Stimulated activated CD8-positive, alpha-beta memory T cell treated with anti-CD3 and anti-CD28 coated beads, Interleukin-12 subunit alpha, Interleukin-12 subunit beta, amount 100 ng/mL, for 24 hours (primary cell): ENCODE measurements around the gene MYH8.

ENCODE experiments used
- DNase-seq: peaks from one replicate; pipeline ENCODE4 v3.0.0-alpha.2; 2020; ENCODE audit errors: extremely low read depth

Gene MYH8

DNA sequence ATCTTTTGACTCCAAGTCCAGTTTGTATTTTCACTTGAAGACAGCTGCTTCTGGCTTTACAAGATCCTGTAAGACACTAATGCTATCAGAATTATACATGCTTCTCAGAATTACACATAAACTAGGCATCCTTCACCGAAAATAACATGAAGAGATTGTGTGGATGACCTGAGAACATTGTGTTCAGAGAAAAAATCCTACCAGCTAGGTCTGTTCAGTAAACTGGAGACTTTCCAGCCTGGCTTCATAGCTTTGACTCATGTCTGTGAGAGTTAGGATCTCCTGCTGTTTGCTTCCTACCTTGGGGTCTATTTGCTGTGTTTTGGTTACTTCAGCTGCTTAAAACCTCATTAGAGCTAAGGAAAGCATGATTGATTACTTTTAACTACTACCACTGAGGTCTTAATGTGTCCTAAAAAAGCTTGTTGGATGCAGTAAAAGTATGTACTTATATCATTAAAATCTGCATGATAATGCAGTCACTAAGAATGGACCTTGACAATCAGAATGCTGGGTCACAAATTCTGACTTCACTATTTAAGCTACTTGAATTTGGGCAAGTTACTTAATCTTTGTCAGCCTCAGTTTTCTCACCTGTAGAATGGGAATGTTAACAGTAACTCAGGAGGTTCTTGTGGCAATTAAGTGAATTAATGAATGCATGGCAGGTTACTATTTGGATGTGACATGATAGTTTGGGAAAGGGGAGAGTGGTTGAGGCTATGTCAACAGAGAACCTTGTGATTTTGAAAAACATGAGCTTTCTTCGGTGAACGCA, 40.9 kb downstream of the MYH8 start:
- DNase-seq = no peak

DNA sequence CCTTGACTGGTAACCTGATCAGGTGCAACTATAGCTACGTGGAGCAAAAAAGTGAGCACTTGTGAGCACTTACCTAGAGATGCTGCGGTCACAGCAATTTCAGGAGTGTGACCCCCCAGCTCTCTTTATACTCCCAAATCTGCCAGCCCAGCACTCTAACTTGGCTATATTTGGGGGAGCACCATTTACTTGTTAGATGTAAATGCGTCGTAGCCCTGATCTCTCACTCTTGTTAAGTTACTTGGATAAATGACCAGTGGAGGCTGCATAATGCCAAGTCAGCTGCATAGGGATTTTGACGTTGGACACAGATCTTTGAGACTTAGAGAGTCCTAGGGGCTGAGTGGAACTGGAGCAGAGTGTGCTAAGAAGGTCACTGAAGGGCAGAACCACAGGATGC, 48.8 kb downstream of the MYH8 start, which contains the start of gene MYH13:
MYH13 (minus strand) TSS at position 101 of the 400 bp plus-strand sequence. CDS start 8,476 bp downstream, outside the sequence.
- DNase-seq = no peak

GRCh38 chr17:10370016-10370608, 51.6 kb downstream of the MYH8 start:
- no peak for DNase-seq

DNA sequence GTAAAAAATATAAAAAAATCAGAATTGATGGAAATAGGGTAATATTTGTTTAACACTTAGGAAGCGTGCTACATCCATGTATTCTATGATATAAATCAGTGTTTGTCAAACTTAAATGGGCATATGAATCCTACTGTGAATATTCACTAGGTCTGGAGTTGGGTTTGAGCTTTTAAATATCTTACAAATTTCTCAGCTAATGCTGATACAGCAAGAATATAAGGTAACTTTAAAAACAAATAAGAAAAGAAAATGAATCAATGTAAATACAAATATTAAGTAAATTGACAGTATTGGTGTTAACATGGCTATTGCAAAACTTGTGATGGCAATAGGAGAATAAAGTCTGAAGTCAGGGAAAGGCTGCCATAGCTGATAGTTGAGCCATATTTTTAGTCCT, 52.5 kb downstream of the MYH8 start:
- DNase-seq = no peak

DNA sequence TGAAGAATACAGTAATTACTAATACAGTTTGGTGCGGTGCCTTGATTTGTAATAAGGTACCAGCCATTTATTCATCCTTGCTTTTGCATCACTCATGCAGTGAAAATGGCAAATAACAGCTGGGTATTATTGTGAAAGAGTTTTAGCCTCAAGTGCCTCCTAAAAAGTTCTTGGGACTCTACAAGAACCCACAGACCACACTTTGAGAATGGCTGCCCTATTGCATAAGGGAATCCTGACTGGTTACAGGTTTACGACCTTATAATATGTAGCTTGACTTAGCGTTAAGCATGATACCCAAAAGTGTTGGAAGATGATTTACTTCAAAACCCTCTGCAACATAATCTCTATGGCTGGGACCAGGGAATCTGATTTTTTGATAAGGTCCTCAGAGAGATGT, 53.2 kb downstream of the MYH8 start:
- DNase-seq = no peak

DNA sequence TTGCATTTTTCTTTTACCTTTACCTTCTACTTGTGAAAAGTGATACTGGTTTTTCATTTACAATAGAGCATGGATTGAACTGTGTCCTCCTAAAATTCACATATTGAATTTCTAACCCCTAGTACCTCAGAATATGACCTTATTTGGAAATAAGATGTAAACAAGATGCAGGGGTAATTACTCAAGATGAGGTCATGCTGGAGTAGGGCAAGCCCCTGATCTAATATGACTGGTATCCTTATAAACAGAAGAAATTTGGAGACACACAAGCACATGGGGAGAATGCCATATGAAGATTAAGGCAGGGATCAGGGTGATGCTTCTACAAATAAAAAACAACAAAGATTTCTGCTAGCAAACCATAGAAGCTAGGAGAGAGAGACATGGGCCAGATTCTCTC, 61.2 kb downstream of the MYH8 start:
- DNase-seq = no peak

DNA sequence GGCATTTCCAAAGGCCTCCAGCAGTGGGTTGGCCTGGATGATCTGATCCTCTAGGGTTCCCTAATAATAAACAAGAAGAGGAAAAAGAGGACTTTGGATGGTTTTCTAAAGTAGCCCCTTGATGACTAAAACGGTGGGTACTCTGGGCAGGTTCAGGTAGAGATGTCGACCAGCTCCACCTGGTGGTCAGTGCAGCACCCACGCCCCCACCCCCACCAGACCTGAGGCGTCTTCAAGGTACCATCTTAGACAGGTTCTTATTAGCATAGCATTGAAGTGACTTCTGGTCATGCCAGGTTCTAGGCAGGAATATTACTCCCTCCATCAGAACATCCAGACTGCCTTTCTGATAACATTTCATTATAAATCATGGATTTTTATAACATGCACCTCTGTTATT, 64.0 kb downstream of the MYH8 start:
- no peak for DNase-seq

- DNase-seq = no peak
Measured at GRCh38 chr17:10354651-10355050, 67.1 kb downstream of the MYH8 start.

GRCh38 chr17:10352893-10353292, 68.9 kb downstream of the MYH8 start:
- DNase-seq = no peak

DNA sequence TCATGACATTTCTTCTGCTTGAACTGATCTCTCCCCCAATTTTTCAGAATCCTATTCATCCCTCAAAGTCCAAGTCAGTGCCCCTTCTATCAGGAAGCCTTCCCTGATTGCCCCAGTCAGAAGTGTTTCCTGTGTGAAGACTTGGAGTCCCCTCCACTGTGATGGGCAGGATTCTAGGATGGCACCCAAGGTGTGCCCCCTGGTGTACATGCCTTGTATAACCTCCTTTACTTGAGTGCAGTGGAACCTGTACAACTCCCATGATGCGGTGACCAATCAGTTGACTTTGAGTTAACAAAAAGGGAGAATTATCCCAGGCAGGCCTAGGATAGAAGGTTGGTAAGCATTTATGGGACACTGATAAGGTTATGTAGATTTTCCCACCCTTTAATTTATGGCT, 72.3 kb downstream of the MYH8 start:
- no peak for DNase-seq

DNA sequence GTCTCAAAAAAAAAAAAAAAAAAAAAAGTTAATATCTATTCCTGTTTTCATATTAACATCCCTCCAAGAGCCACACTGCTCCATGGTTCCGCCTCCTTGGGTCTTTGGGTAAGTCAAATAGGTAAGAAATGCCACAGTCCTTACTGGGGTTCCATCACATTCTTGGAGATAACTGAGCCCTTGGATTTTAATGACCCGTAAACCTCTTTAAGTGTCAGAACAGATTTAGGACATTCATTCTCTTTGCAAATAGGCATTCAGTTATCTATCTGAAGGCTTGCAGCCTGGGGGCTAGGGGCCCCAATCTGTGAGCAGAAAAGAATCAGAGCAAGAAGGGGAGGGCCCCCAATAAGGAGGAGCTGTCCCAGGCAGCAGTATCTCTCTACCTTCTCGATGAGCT, 76.9 kb downstream of the MYH8 start:
- DNase-seq = no peak
